HEK293 (cell line): ENCODE results near the gene MYO5B.
A peak's percentile ranks its signal among the peaks of the same experiment; 100 is the strongest.

ENCODE experiments used
- FEZF1 ChIP-seq: fragments of 450-650 bp; formaldehyde crosslinking; IDR thresholded peaks from 2 replicates; pipeline ENCODE4 v1.5.1; 2016; ENCODE audit warnings: missing biosample characterization, missing genetic modification characterization
- GLI2 ChIP-seq: fragments of 450-650 bp; formaldehyde crosslinking; IDR thresholded peaks from 2 replicates; pipeline ENCODE4; 2017; ENCODE audit warnings: missing biosample characterization, missing genetic modification characterization, low read depth, borderline replicate concordance
- HIC1 ChIP-seq: fragments of 450-650 bp; formaldehyde crosslinking; IDR thresholded peaks from 2 replicates; pipeline ENCODE4 v1.5.1; 2016; ENCODE audit warnings: missing biosample characterization, missing genetic modification characterization
- HOXA7 ChIP-seq: sonication (generic); formaldehyde crosslinking; IDR thresholded peaks from 2 replicates; pipeline ENCODE4 v1.8.1; 2022; ENCODE audit warnings: missing genetic modification reagents, borderline replicate concordance
- KLF1 ChIP-seq: fragments of 450-650 bp; formaldehyde crosslinking; IDR thresholded peaks from 2 replicates; pipeline ENCODE4 v1.5.1; 2016; ENCODE audit warnings: missing biosample characterization, missing genetic modification characterization
- KLF8 ChIP-seq: fragments of 450-650 bp; formaldehyde crosslinking; IDR thresholded peaks from 2 replicates; pipeline ENCODE4 v1.5.1; 2016; ENCODE audit warnings: missing biosample characterization, missing genetic modification characterization
- PBX3 ChIP-seq: sonication (generic); formaldehyde crosslinking; IDR thresholded peaks from 2 replicates; pipeline ENCODE4 v1.8.1; 2022; ENCODE audit warnings: mild to moderate bottlenecking, moderate library complexity, missing genetic modification reagents
- SP3 ChIP-seq: fragments of 450-650 bp; formaldehyde crosslinking; IDR thresholded peaks from 2 replicates; pipeline ENCODE4 v1.5.1; 2016; ENCODE audit warnings: missing biosample characterization, missing genetic modification characterization
- SP7 ChIP-seq: fragments of 450-650 bp; formaldehyde crosslinking; IDR thresholded peaks from 2 replicates; pipeline ENCODE4 v1.5.1; 2016; ENCODE audit warnings: missing biosample characterization, missing genetic modification characterization
- ZBTB11 ChIP-seq: fragments of 450-650 bp; formaldehyde crosslinking; conservative IDR thresholded peaks from 2 replicates; pipeline ENCODE4 v1.5.1; 2016; ENCODE audit warnings: low read depth, missing biosample characterization, missing genetic modification characterization
- ZBTB20 ChIP-seq: fragments of 450-650 bp; formaldehyde crosslinking; IDR thresholded peaks from 2 replicates; pipeline ENCODE4 v1.5.1; 2016; ENCODE audit warnings: missing biosample characterization, missing genetic modification characterization
- ZFP69B ChIP-seq: fragments of 450-650 bp; formaldehyde crosslinking; IDR thresholded peaks from 2 replicates; pipeline ENCODE4 v1.5.1; 2016; ENCODE audit warnings: missing biosample characterization, missing genetic modification characterization
- ZNF10 ChIP-seq: fragments of 450-650 bp; formaldehyde crosslinking; IDR thresholded peaks from 2 replicates; pipeline ENCODE4 v1.5.1; 2017; ENCODE audit warnings: missing biosample characterization, missing genetic modification characterization
- ZNF223 ChIP-seq: fragments of 450-650 bp; formaldehyde crosslinking; IDR thresholded peaks from 2 replicates; pipeline ENCODE4 v1.5.1; 2016; ENCODE audit warnings: missing biosample characterization, missing genetic modification characterization
- ZNF26 ChIP-seq: fragments of 450-650 bp; formaldehyde crosslinking; IDR thresholded peaks from 2 replicates; pipeline ENCODE4 v1.5.1; 2016; ENCODE audit warnings: missing biosample characterization, missing genetic modification characterization
- ZNF280D ChIP-seq: fragments of 450-650 bp; formaldehyde crosslinking; IDR thresholded peaks from 2 replicates; pipeline ENCODE4 v1.5.1; 2016; ENCODE audit warnings: missing biosample characterization, missing genetic modification characterization
- ZNF398 ChIP-seq: fragments of 450-650 bp; formaldehyde crosslinking; IDR thresholded peaks from 2 replicates; pipeline ENCODE4 v1.5.1; 2017; ENCODE audit warnings: missing biosample characterization, missing genetic modification characterization
- ZNF501 ChIP-seq: fragments of 450-650 bp; formaldehyde crosslinking; IDR thresholded peaks from 2 replicates; pipeline ENCODE4 v1.5.1; 2016; ENCODE audit warnings: missing biosample characterization, missing genetic modification characterization
- ZNF596 ChIP-seq: fragments of 450-650 bp; IDR thresholded peaks from 2 replicates; pipeline ENCODE4 v1.5.0; 2018; ENCODE audit warnings: missing biosample characterization, mild to moderate bottlenecking, missing genetic modification characterization, moderate library complexity
- ZNF621 ChIP-seq: fragments of 450-650 bp; formaldehyde crosslinking; IDR thresholded peaks from 2 replicates; pipeline ENCODE4 v1.5.1; 2017; ENCODE audit warnings: missing biosample characterization, missing genetic modification characterization
- ZNF639 ChIP-seq: fragments of 450-650 bp; formaldehyde crosslinking; IDR thresholded peaks from 2 replicates; pipeline ENCODE4 v1.5.1; 2016; ENCODE audit warnings: missing biosample characterization, missing genetic modification characterization
- ZNF645 ChIP-seq: fragments of 450-650 bp; formaldehyde crosslinking; IDR thresholded peaks from 2 replicates; pipeline ENCODE4; 2016; ENCODE audit warnings: missing biosample characterization, missing genetic modification characterization
- ZNF776 ChIP-seq: fragments of 450-650 bp; formaldehyde crosslinking; IDR thresholded peaks from 2 replicates; pipeline ENCODE4 v1.5.0; 2017; ENCODE audit warnings: missing biosample characterization, missing genetic modification characterization, borderline replicate concordance
- ZNF843 ChIP-seq: fragments of 450-650 bp; formaldehyde crosslinking; IDR thresholded peaks from 2 replicates; pipeline ENCODE4 v1.5.1; 2016; ENCODE audit warnings: missing biosample characterization, missing genetic modification characterization

Gene MYO5B

GRCh38 chr18:50240080-50240563, 45.2 kb upstream of the MYO5B start (continued):
- peak; percentile 47 for TF ChIP-seq ZNF398 (tag by site-specific recombination)
- 0 out of 2 replicates have a peak, but pooled peaks have one; percentile 17 for TF ChIP-seq SP7 (tag by site-specific recombination)
- TF ChIP-seq ZNF776 (tag by site-specific recombination) = no peak
- TF ChIP-seq ZFP69B (tag by site-specific recombination) = no peak
- TF ChIP-seq SP3 = peak; percentile 57
- TF ChIP-seq ZBTB20 (tag by site-specific recombination) = no peak
- TF ChIP-seq ZNF501 (tag by site-specific recombination) = no peak
- peak; percentile 100 for TF ChIP-seq KLF1 (tag by site-specific recombination)
- no peak for TF ChIP-seq GLI2 (tag by site-specific recombination)
- no peak for TF ChIP-seq HOXA7 (CRISPR knock-in tag)
- TF ChIP-seq ZNF621 (tag by site-specific recombination) = peak; percentile 84
- TF ChIP-seq ZNF645 = no peak
- TF ChIP-seq ZNF843 (tag by site-specific recombination) = no peak
- TF ChIP-seq FEZF1 (tag by site-specific recombination) = no peak
- no peak for TF ChIP-seq ZBTB11 (tag by site-specific recombination)
- no peak for TF ChIP-seq KLF8
- peak; percentile 65; the same call in 1 of the 2 replicates for TF ChIP-seq ZNF639 (tag by site-specific recombination)
- peak; percentile 94 for TF ChIP-seq ZNF223 (tag by site-specific recombination)
- TF ChIP-seq ZNF596 = no peak
- no peak for TF ChIP-seq PBX3 (CRISPR knock-in tag)
- TF ChIP-seq HIC1 (tag by site-specific recombination) = peak; percentile 56; the same call in 1 of the 2 replicates
- peak; percentile 76; the same call in 1 of the 2 replicates for TF ChIP-seq ZNF280D (tag by site-specific recombination)
- no peak for TF ChIP-seq ZNF10 (tag by site-specific recombination)
- no peak for TF ChIP-seq ZNF26
